Lower leg skin (tissue), 4 donors: ENCODE results near the gene TRAPPC2L. TPM values are rescaled to one million over a fixed set of nuclear protein-coding genes. Genes with fewer than 3 reads are reported as not detected.
"Not testable (repeated sequence)": the region's sequence is repeated elsewhere in the genome, so short reads cannot be mapped to it uniquely, and the experiment has no call there.

ENCODE experiments used
- DNase-seq, 2 donors: peaks; one replicate each; pipeline ENCODE4 v3.0.0-alpha.2; 2019; ENCODE audit warnings: low spot score in 2 of 2
- H3K4me3 ChIP-seq: fragments of 200-600 bp; sonication (generic); 2 replicates; pipeline ENCODE4 v1.5.1; 2017; ENCODE audit warnings: mild to moderate bottlenecking, low read depth; ENCODE audit not compliant: poor library complexity, severe bottlenecking
- POLR2A ChIP-seq, 2 donors: fragments of 450-650 bp; IDR thresholded peaks; one replicate each; pipeline ENCODE4 v1.6.1; 2016 to 2017; ENCODE audit warnings: antibody characterized with exemption in 2 of 2, mild to moderate bottlenecking in 1 of 2, moderate library complexity in 1 of 2
- WGBS, 2 donors: methylation state at CpG; one replicate each; pipeline ENCODE4 v1.1.5; 2018; 5-methylcytosine and 5-hydroxymethylcytosine counted together
- intact Hi-C: fragments of 100-400 bp; cut with DNase I; formaldehyde crosslinking; loops from one replicate; pipeline ENCODE4 v1.15.0; 2023; ENCODE audit warnings: low total_unique reads
- total RNA-seq, 4 donors: library from RNA; depleted of rRNA; stranded (reverse); fragments of >200 nt; gene quantifications; one replicate each; pipeline ENCODE4 v1.1.0, GENCODE V29; 2016
- TF ChIP-seq, protein P1 (sequence below), 3 donors: fragments of 450-650 bp; IDR thresholded peaks; one replicate each; pipeline ENCODE4 v1.5.1; 2016; ENCODE audit warnings: antibody characterized with exemption in 3 of 3, mild to moderate bottlenecking in 3 of 3, moderate library complexity in 2 of 3

TRAPPC2L gene
- total RNA-seq, 4 donors from 2014 or later = 29.9 to 43.0 (median 38.6) TPM

DNA sequence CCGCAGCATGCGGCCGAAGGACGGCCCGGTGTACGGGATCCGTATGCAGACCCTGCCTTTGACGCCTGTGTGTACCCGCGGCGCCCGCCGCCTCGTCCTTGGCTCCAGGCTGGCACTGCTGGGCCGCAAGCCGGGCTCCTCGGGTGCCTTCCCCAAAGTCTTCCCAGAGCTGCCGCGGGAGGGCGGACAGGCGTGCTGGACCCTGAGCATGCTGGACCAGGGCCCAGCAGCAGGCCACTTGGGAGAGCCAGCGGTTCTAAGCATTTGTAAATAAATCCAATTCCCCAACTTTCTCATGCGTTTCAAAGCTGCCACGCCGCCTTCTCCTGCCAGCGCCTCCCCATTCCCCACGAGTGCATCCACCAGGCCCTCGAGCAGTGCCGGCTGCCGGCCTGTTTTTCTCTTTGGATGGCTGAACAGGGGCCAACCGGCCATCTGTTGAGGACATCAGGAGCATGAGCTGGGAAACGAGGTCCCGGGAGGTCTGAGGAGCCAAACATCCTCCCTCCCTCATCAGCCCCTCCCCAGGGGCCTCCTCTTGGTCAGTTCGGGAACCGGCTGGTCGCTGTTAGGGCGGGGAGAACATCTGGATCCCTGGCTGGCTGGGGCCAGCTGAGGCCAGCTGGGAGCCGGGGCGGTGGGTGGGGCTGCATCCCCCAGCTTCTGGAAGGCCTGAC is 30.1 kb downstream of the TRAPPC2L start:
- no peak for DNase-seq
- WGBS, 2 donors = 65 to 71% methylated on average over 24 to 33 of the region's 39 CpGs
- H3K4me3 ChIP-seq = no peak overlapping the region

DNA sequence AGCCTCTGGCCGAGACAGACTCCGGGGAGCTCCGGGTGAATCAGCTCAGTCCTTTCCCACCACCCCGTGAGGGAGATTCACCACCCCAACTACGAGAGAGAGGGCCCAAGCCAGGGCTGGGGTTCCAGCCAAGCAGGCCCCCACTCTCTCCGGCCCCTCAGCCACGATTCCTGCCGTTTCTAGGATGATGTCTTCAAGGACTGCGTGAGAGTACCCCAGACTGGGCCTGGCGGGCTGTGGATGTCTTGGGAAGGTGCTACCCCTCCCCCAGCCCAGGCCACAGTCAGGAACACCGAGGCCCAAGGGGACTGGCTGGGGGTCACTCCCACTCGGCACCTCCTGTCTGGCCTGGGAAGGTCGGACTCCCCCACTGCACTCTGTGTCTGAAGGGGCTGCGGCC is 31.1 kb downstream of the TRAPPC2L start:
- DNase-seq = no peak
- intact Hi-C loops = no loop called here
- no peak overlapping the region for H3K4me3 ChIP-seq
- 58 to 76% methylated on average over 10 to 13 of the region's 14 CpGs for WGBS, 2 donors
- TF ChIP-seq, protein P1, sequence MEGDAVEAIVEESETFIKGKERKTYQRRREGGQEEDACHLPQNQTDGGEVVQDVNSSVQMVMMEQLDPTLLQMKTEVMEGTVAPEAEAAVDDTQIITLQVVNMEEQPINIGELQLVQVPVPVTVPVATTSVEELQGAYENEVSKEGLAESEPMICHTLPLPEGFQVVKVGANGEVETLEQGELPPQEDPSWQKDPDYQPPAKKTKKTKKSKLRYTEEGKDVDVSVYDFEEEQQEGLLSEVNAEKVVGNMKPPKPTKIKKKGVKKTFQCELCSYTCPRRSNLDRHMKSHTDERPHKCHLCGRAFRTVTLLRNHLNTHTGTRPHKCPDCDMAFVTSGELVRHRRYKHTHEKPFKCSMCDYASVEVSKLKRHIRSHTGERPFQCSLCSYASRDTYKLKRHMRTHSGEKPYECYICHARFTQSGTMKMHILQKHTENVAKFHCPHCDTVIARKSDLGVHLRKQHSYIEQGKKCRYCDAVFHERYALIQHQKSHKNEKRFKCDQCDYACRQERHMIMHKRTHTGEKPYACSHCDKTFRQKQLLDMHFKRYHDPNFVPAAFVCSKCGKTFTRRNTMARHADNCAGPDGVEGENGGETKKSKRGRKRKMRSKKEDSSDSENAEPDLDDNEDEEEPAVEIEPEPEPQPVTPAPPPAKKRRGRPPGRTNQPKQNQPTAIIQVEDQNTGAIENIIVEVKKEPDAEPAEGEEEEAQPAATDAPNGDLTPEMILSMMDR (IDR thresholded peaks at IDR 0.05) = no peak
- no peak for TF ChIP-seq POLR2A (IDR thresholded peaks at IDR 0.05)

More for the DNA sequence above, 30.1 kb downstream of the TRAPPC2L start:
- intact Hi-C loops = no loop called here
- no peak for TF ChIP-seq POLR2A (IDR thresholded peaks at IDR 0.05)
- TF ChIP-seq, protein P1 (IDR thresholded peaks at IDR 0.05) = no peak

DNA sequence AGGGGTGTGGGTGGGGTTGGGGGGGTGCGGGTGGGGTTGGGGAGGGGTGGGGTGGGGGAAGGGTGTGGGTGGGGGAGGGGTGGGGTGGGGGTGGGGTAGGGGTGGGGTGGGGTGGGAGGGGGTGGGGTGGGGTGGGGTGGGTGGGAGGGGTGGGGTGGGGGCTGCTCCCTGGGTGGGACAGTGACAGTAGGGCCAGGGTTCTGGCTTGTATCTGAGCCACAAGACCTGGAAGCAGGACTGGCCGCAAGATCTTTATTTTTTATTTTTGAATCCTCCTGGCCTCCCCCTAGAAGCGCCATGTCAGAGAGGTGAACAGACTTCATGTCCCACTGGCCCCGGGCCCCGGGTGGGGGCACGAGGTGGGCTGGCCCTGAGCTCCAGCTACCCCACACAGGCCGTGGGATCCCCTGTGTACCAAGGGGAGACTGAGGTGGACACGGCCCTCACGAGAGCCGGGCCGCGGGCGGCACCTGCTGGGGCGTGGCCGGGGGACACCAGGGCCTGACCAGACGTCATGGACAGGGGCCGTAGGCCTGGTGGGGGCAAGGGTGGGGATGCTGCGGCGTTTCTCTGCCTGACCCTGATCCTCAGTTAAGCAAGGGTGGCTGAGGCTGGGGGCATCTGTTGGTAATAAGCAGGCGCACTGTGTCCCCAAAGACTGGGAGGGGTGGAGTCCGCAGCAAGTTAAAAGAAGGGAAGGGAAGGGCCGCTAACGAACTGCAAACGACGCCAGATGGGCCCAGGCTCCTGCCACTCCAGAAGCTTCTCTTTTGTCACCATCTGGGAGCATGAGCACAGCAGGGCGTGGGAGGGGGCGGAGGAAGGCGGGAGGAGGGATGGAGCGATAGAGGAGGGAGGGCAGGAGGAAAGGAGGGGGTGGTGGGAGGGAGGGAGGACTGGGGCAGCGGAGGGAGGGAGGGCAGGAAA is 31.8 kb downstream of the TRAPPC2L start:
- DNase-seq = no peak
- H3K4me3 ChIP-seq = no peak overlapping the region
- 49 to 53% methylated on average over 28 of the region's 30 CpGs for WGBS, 2 donors
- TF ChIP-seq, protein P1 (IDR thresholded peaks at IDR 0.05) = no peak
- no peak for TF ChIP-seq POLR2A (IDR thresholded peaks at IDR 0.05)
- intact Hi-C loops = no loop called here

DNA sequence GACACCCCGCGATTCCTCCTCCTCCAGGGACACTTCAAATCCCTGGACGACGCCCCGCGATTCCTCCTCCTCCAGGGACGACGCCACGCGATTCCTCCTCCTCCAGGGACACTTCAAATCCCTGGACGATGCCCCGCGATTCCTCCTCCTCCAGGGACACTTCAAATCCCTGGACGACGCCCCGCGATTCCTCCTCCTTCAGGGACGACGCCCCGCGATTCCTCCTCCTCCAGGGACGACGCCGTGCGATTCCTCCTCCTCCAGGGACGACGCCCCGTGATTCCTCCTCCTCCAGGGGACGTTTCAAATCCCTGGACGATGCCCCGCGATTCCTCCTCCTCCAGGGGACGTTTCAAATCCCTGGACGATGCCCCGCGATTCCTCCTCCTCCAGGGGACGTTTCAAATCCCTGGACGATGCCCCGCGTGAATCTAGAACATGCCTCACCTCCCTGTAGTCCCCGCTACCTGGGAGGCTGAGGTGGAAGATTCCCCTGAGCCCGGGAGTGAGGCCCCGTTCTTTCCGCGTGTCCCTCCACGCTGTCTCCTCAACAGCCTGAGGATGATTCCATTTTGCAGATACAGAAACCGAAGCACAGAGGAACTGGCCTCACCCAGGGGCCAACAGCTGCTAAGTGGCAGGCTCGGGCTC is 32.9 kb downstream of the TRAPPC2L start:
- 91% methylated on average over 48 of the region's 48 CpGs for WGBS, 2 donors
- DNase-seq, intact Hi-C loops, H3K4me3 ChIP-seq: not testable (repeated sequence)

DNA sequence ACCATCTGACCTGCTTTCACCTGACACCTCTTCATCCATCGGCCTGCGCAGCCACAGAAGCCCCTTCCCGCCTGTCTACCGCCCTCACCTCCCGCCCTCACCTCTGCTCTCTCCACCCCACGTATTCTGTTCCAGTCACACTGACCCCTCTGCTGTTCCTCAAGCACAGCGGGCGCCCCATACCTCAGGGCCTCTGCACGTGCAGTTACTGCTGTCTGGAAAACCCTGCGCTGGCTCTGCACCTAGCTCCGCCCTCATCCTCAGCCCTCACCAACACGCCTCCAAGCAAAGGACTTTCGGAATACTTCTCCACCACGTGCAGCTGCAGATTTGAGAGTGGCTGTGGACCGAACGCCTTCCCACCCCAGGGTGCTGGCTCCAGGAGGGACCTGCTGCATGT is 34.2 kb downstream of the TRAPPC2L start:
- H3K4me3 ChIP-seq = no peak overlapping the region
- TF ChIP-seq, protein P1 (IDR thresholded peaks at IDR 0.05) = no peak
- no peak for TF ChIP-seq POLR2A (IDR thresholded peaks at IDR 0.05)
- WGBS, 2 donors = 74 to 78% methylated on average over 16 of the region's 16 CpGs
- intact Hi-C loops = no loop called here
- no peak for DNase-seq

DNA sequence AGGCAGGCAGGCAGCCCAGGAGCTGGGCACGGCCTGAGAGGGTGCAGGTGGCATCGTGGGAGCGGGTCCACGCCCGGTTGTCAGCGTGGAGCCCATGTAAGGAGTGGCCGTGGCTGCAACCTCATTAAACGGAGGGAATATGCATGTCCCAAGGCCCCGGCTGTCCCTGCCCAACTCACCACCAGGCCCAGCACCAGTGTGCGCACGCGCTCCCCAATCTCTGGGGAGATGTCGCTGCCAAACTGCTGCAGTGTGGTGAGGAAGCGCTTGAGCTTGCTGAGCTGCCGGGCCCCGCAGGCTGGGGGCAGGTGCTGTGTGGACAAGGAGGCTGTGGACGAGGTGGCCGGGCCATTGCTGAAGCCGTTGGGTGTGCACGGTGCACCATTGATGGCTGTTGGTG is 35.1 kb downstream of the TRAPPC2L start:
- intact Hi-C loops = no loop called here
- DNase-seq = no peak
- no peak overlapping the region for H3K4me3 ChIP-seq
- 55 to 88% methylated on average over 12 to 20 of the region's 20 CpGs for WGBS, 2 donors
- no peak for TF ChIP-seq POLR2A (IDR thresholded peaks at IDR 0.05)
- TF ChIP-seq, protein P1 (IDR thresholded peaks at IDR 0.05) = no peak
